Activated T-helper 1 cell treated with anti-CD3 and anti-CD28 coated beads, Interleukin-12 subunit alpha, Interleukin-12 subunit beta, Interleukin-2, Interleukin-4 antibody, amounts not matched to agents 30 ng/mL and 10 ng/mL and 1 ng/mL, durations not matched to agents 14 hours and 24 hours and 36 hours (primary cell): ENCODE data around the gene PTPN5. TPM values are rescaled to one million over a fixed set of nuclear protein-coding genes. Genes with fewer than 3 reads are reported as not detected.

Experiments used
- DNase-seq: peaks from one replicate; pipeline ENCODE4 v3.0.0; 2021; ENCODE audit warnings: low spot score
- H3K27ac Mint-ChIP-seq: one replicate; pipeline ENCODE4 v1.8.0; 2021; ENCODE audit warnings: mild to moderate bottlenecking, mixed read lengths
- H3K27me3 Mint-ChIP-seq: one replicate; pipeline ENCODE4 v1.8.0; 2022; ENCODE audit warnings: mild to moderate bottlenecking, moderate library complexity, mixed read lengths; ENCODE audit not compliant: insufficient read depth
- H3K36me3 Mint-ChIP-seq: one replicate; pipeline ENCODE4 v1.8.0; 2021; ENCODE audit warnings: low read depth, mixed read lengths
- H3K4me1 Mint-ChIP-seq: one replicate; pipeline ENCODE4 v1.8.0; 2021; ENCODE audit warnings: low read depth, mixed read lengths
- H3K4me3 Mint-ChIP-seq: one replicate; pipeline ENCODE4 v1.8.0; 2021; ENCODE audit warnings: mild to moderate bottlenecking, moderate library complexity, mixed read lengths
- H3K9me3 Mint-ChIP-seq: one replicate; pipeline ENCODE4 v1.8.0; 2021; ENCODE audit warnings: mixed read lengths
- intact Hi-C: fragments of 100-400 bp; cut with micrococcal nuclease; formaldehyde crosslinking; loops from one replicate; pipeline ENCODE4 v1.15.1; 2024
- total RNA-seq: library from RNA; stranded (reverse); gene quantifications from 2 replicates; pipeline ENCODE4 v1.2.3, GENCODE V29; 2022

Gene PTPN5
- total RNA-seq, 1 donor from 2014 or later = not detected

- no peak for DNase-seq
- intact Hi-C loops = no loop called here
- H3K4me1 Mint-ChIP-seq = peaks cover 27% of the 10 kb centered on the region
- H3K36me3 Mint-ChIP-seq = no peaks in the 10 kb centered on the region
- no peak overlapping the region for H3K4me3 Mint-ChIP-seq
- no peaks in the 10 kb centered on the region for H3K9me3 Mint-ChIP-seq
- no peak overlapping the region for H3K27ac Mint-ChIP-seq
- H3K27me3 Mint-ChIP-seq = peaks cover 6% of the 10 kb centered on the region
Observed at GRCh38 chr11:18769802-18770456, 21.7 kb downstream of the PTPN5 start.

- intact Hi-C loops = no loop called here
- H3K27ac Mint-ChIP-seq = no peak overlapping the region
- H3K9me3 Mint-ChIP-seq = no peaks in the 10 kb centered on the region
- no peaks in the 10 kb centered on the region for H3K36me3 Mint-ChIP-seq
- H3K27me3 Mint-ChIP-seq = peaks cover 6% of the 10 kb centered on the region
- DNase-seq = no peak
- no peak overlapping the region for H3K4me3 Mint-ChIP-seq
- peaks cover 30% of the 10 kb centered on the region for H3K4me1 Mint-ChIP-seq
Observed at GRCh38 chr11:18768978-18769377, 22.6 kb downstream of the PTPN5 start.

GRCh38 chr11:18768472-18768901 is 23.1 kb downstream of the PTPN5 start:
- no peaks in the 10 kb centered on the region for H3K9me3 Mint-ChIP-seq
- H3K4me1 Mint-ChIP-seq = peaks cover 34% of the 10 kb centered on the region
- peaks cover 6% of the 10 kb centered on the region for H3K27me3 Mint-ChIP-seq
- intact Hi-C loops = no loop called here
- no peaks in the 10 kb centered on the region for H3K36me3 Mint-ChIP-seq
- no peak overlapping the region for H3K27ac Mint-ChIP-seq
- no peak for DNase-seq
- no peak overlapping the region for H3K4me3 Mint-ChIP-seq

GRCh38 chr11:18766015-18766414 is 25.6 kb downstream of the PTPN5 start:
- Mint-ChIP-seq H3K27ac (no peak overlapping the region), H3K9me3 (no peaks in the 10 kb centered on the region), H3K36me3 (no peaks in the 10 kb centered on the region), H3K4me3 (no peak overlapping the region), H3K4me1 (peaks cover 34% of the 10 kb centered on the region), H3K27me3 (peaks cover 6% of the 10 kb centered on the region)
- intact Hi-C loops = no loop called here
- DNase-seq = no peak

- intact Hi-C loops = loop anchor here (2.0 kb wide), 1 partner anchor 659 kb away; the partner anchor contains the start of gene SAAL1
Observed at GRCh38 chr11:18765554-18765953, 26.0 kb downstream of the PTPN5 start.

GRCh38 chr11:18761741-18762140 is 29.9 kb downstream of the PTPN5 start:
- intact Hi-C loops = no loop called here
- Mint-ChIP-seq H3K4me1 (peaks cover 7% of the 10 kb centered on the region), H3K27ac (no peak overlapping the region), H3K9me3 (no peaks in the 10 kb centered on the region), H3K4me3 (no peak overlapping the region), H3K36me3 (no peaks in the 10 kb centered on the region), H3K27me3 (peaks cover 16% of the 10 kb centered on the region)
- no peak for DNase-seq

More at GRCh38 chr11:18765554-18765953, 26.0 kb downstream of the PTPN5 start:
- Mint-ChIP-seq H3K4me3 (no peak overlapping the region), H3K9me3 (no peaks in the 10 kb centered on the region), H3K36me3 (no peaks in the 10 kb centered on the region), H3K27me3 (peaks cover 6% of the 10 kb centered on the region), H3K27ac (no peak overlapping the region), H3K4me1 (peaks cover 34% of the 10 kb centered on the region)
- no peak for DNase-seq

- Mint-ChIP-seq H3K27ac (no peak overlapping the region), H3K9me3 (no peaks in the 10 kb centered on the region), H3K27me3 (peaks cover 16% of the 10 kb centered on the region), H3K4me1 (peaks cover 7% of the 10 kb centered on the region), H3K4me3 (no peak overlapping the region), H3K36me3 (no peaks in the 10 kb centered on the region)
- DNase-seq = no peak
- intact Hi-C loops = no loop called here
Observed at GRCh38 chr11:18761144-18761543, 30.5 kb downstream of the PTPN5 start.

- no peaks in the 10 kb centered on the region for H3K36me3 Mint-ChIP-seq
- H3K27me3 Mint-ChIP-seq = peaks cover 23% of the 10 kb centered on the region
- H3K9me3 Mint-ChIP-seq = no peaks in the 10 kb centered on the region
- H3K27ac Mint-ChIP-seq = no peak overlapping the region
- intact Hi-C loops = no loop called here
- H3K4me3 Mint-ChIP-seq = no peak overlapping the region
- DNase-seq = no peak
- no peaks in the 10 kb centered on the region for H3K4me1 Mint-ChIP-seq
Observed at GRCh38 chr11:18757811-18758210, 33.8 kb downstream of the PTPN5 start.

- intact Hi-C loops = no loop called here
- H3K27me3 Mint-ChIP-seq = peaks cover 30% of the 10 kb centered on the region
- H3K4me3 Mint-ChIP-seq = no peak overlapping the region
- no peaks in the 10 kb centered on the region for H3K4me1 Mint-ChIP-seq
- no peak overlapping the region for H3K27ac Mint-ChIP-seq
- no peak for DNase-seq
- H3K36me3 Mint-ChIP-seq = no peaks in the 10 kb centered on the region
- no peaks in the 10 kb centered on the region for H3K9me3 Mint-ChIP-seq
Observed at GRCh38 chr11:18756889-18757288, 34.7 kb downstream of the PTPN5 start.

- Mint-ChIP-seq H3K27ac (no peak overlapping the region), H3K4me1 (no peaks in the 10 kb centered on the region), H3K9me3 (no peaks in the 10 kb centered on the region), H3K36me3 (no peaks in the 10 kb centered on the region), H3K4me3 (no peak overlapping the region), H3K27me3 (peaks cover 29% of the 10 kb centered on the region)
- DNase-seq = no peak
- intact Hi-C loops = no loop called here
Observed at GRCh38 chr11:18754308-18754707, 37.3 kb downstream of the PTPN5 start.

- peaks cover 34% of the 10 kb centered on the region for H3K27me3 Mint-ChIP-seq
- no peak for DNase-seq
- H3K4me3 Mint-ChIP-seq = no peak overlapping the region
- intact Hi-C loops = no loop called here
- no peak overlapping the region for H3K27ac Mint-ChIP-seq
- no peaks in the 10 kb centered on the region for H3K4me1 Mint-ChIP-seq
- no peaks in the 10 kb centered on the region for H3K9me3 Mint-ChIP-seq
- H3K36me3 Mint-ChIP-seq = no peaks in the 10 kb centered on the region
Observed at GRCh38 chr11:18752502-18752901, 39.1 kb downstream of the PTPN5 start.

GRCh38 chr11:18750944-18751343 is 40.7 kb downstream of the PTPN5 start:
- no peaks in the 10 kb centered on the region for H3K9me3 Mint-ChIP-seq
- intact Hi-C loops = no loop called here
- no peak overlapping the region for H3K4me3 Mint-ChIP-seq
- H3K4me1 Mint-ChIP-seq = no peaks in the 10 kb centered on the region
- H3K27ac Mint-ChIP-seq = no peak overlapping the region
- no peak for DNase-seq
- H3K27me3 Mint-ChIP-seq = peaks cover 25% of the 10 kb centered on the region
- H3K36me3 Mint-ChIP-seq = no peaks in the 10 kb centered on the region

- no peak overlapping the region for H3K4me3 Mint-ChIP-seq
- peaks cover 20% of the 10 kb centered on the region for H3K27me3 Mint-ChIP-seq
- no peak overlapping the region for H3K27ac Mint-ChIP-seq
- no peaks in the 10 kb centered on the region for H3K4me1 Mint-ChIP-seq
- no peak for DNase-seq
- intact Hi-C loops = no loop called here
- no peaks in the 10 kb centered on the region for H3K9me3 Mint-ChIP-seq
- H3K36me3 Mint-ChIP-seq = no peaks in the 10 kb centered on the region
Observed at GRCh38 chr11:18749681-18750319, 41.8 kb downstream of the PTPN5 start.
